ENCODE data around the gene PPM1B. TPM values are rescaled to one million over a fixed set of nuclear protein-coding genes. Genes with fewer than 3 reads are reported as not detected.

Gene PPM1B
- total and polyA plus RNA-seq, 2 of the 8 experiments (the other 6 are each of a cell fraction or from before 2014, with no cell fraction given), result 43.6 to 126 TPM

- POLR2A ChIA-PET (ENCODE audit: partially characterized antibody), result interaction anchor here (0.6 to 3.1 kb wide), 2 partner anchors 18 to 66 kb away, joined by 3 to 7 read pairs; no protein-coding TSS in a partner anchor
- Histone ChIP-seq H3K4ac (replicated peaks; ENCODE audit: insufficient read length, low read depth, low read length) (no peak overlapping the region), H3K4me1 (replicated peaks in 1 of 4; ENCODE audit: control insufficient read depth in 3 of 4, insufficient read depth in 4 of 4, low read length in 3 of 4) (peaks cover 0 to 4% (median 3%) of the 10 kb centered on the region in 4 experiments; a peak in 4 of 7 replicates), H3K9ac (replicated peaks in 1 of 4; ENCODE audit: extremely low read depth in 1 of 4, low read depth in 3 of 4, low read length in 3 of 4) (no peak overlapping the region), H2BK20ac (ENCODE audit: low read length) (no peak overlapping the region), H3K79me2 (ENCODE audit: control insufficient read depth in 1 of 2, insufficient read depth in 2 of 2, low read length in 2 of 2) (peaks cover 40 to 100% of the 10 kb centered on the region in 2 experiments), H3K4me3 (ENCODE audit: extremely low read depth in 1 of 4, insufficient read depth in 2 of 4, low read depth in 3 of 4, low read length in 4 of 4) (no peak overlapping the region), H2AFZ (ENCODE audit: low read length) (no peak overlapping the region), H4K5ac (ENCODE audit: insufficient read length, low read depth, low read length) (no peak overlapping the region), H2BK5ac (ENCODE audit: low read depth, low read length) (peak overlapping the region; percentile 61; the same call in 1 of the 2 replicates), H2BK12ac (ENCODE audit: low read depth, low read length) (no peak overlapping the region; the same call in 1 of the 2 replicates), H3K14ac (ENCODE audit: insufficient read length) (no peak overlapping the region), H3K23ac (ENCODE audit: insufficient read length) (no peak overlapping the region), H3K56ac (replicated peaks; ENCODE audit: insufficient read length, low read depth, low read length) (no peak overlapping the region), H3K36me3 (ENCODE audit: control insufficient read depth in 2 of 4, insufficient read depth in 4 of 4, low read length in 3 of 4) (peaks cover 0 to 3% (median 0%) of the 10 kb centered on the region in 4 experiments; a peak in 2 of 8 replicates), H3K23me2 (ENCODE audit: low read depth, low read length) (no peaks in the 10 kb centered on the region), H2BK15ac (ENCODE audit: low read length) (no peak overlapping the region), H3K27me3 (replicated peaks in 1 of 4; ENCODE audit: control insufficient read depth in 3 of 4, extremely low read depth in 1 of 4, insufficient read depth in 3 of 4, low read length in 3 of 4) (no peaks in the 10 kb centered on the region), H4K8ac (ENCODE audit: extremely low read depth, insufficient read depth, low read length) (no peak overlapping the region), H2BK120ac (replicated peaks; ENCODE audit: low read depth, low read length) (no peak overlapping the region), H4K20me1 (replicated peaks in 1 of 2; ENCODE audit: control insufficient read depth in 1 of 2, insufficient read depth in 2 of 2, low read length in 2 of 2) (peaks cover 7 to 8% of the 10 kb centered on the region in 2 experiments), H4K91ac (replicated peaks; ENCODE audit: insufficient read length, low read length) (no peak overlapping the region), H3K9me3 (ENCODE audit: insufficient read depth in 2 of 2, low read depth in 1 of 2, low read length in 1 of 2) (no peaks in the 10 kb centered on the region), H3K79me1 (ENCODE audit: low read depth, low read length) (peaks cover 2% of the 10 kb centered on the region; the same call in 1 of the 2 replicates), H3K4me2 (ENCODE audit: insufficient read depth in 1 of 2, low read depth in 2 of 2, low read length in 2 of 2) (no peak overlapping the region), H2AK5ac (ENCODE audit: low read depth, low read length) (no peak overlapping the region; the same call in 1 of the 2 replicates), H3K18ac (ENCODE audit: extremely low read depth, low read length) (no peak overlapping the region), H3K27ac (ENCODE audit: low read depth, low read length) (no peak overlapping the region)
- CTCF ChIA-PET (ENCODE audit: partially characterized antibody), result no interaction called here
- WGBS, 2 experiments (ENCODE audit: extremely low coverage in 1 of 2, insufficient coverage in 1 of 2, insufficient read length in 1 of 2, insufficient replicate concordance in 2 of 2, low coverage in 1 of 2, low lambda C conversion rate in 2 of 2, missing lambda C conversion rate in 1 of 2), result 60% methylated on average over 2 of the region's 3 CpGs; no CpG with 5 or more reads in 1 of the 2 experiments
- no peak for DNase-seq (ENCODE audit: low read depth in 1 of 2, low spot score in 2 of 2)
- no peak for TF ChIP-seq TBP (IDR thresholded peaks at IDR 0.05; ENCODE audit: low read depth, low read length)
- TF ChIP-seq ATF2 (IDR thresholded peaks at IDR 0.05; ENCODE audit: low read length), result no peak
- no peak for TF ChIP-seq GABPA (IDR thresholded peaks at IDR 0.05; ENCODE audit: borderline replicate concordance, insufficient read depth, low read length)
- TF ChIP-seq CREB1 (IDR thresholded peaks at IDR 0.05), result no peak
- no peak for TF ChIP-seq TAF1 (IDR thresholded peaks at IDR 0.05; ENCODE audit: low read depth, low read length)
- FAIRE-seq, result no peak
These were observed 20.0 kb downstream of the PPM1B start for GRCh38 chr2:44188696-44189095.
